Activated T-helper 1 cell treated with anti-CD3 and anti-CD28 coated beads, Interleukin-12 subunit alpha, Interleukin-12 subunit beta, Interleukin-2, Interleukin-4 antibody, amounts not matched to agents 30 ng/mL and 10 ng/mL and 1 ng/mL, durations not matched to agents 14 hours and 24 hours and 36 hours (primary cell): ENCODE measurements around the gene CA10. TPM values are rescaled to one million over a fixed set of nuclear protein-coding genes. Genes with fewer than 3 reads are reported as not detected.

Experiments
- DNase-seq: peaks from one replicate; pipeline ENCODE4 v3.0.0; 2021; ENCODE audit warnings: low spot score
- H3K27ac Mint-ChIP-seq: one replicate; pipeline ENCODE4 v1.8.0; 2021; ENCODE audit warnings: mild to moderate bottlenecking, mixed read lengths
- H3K27me3 Mint-ChIP-seq: one replicate; pipeline ENCODE4 v1.8.0; 2022; ENCODE audit warnings: mild to moderate bottlenecking, moderate library complexity, mixed read lengths; ENCODE audit not compliant: insufficient read depth
- H3K36me3 Mint-ChIP-seq: one replicate; pipeline ENCODE4 v1.8.0; 2021; ENCODE audit warnings: low read depth, mixed read lengths
- H3K4me1 Mint-ChIP-seq: one replicate; pipeline ENCODE4 v1.8.0; 2021; ENCODE audit warnings: low read depth, mixed read lengths
- H3K4me3 Mint-ChIP-seq: one replicate; pipeline ENCODE4 v1.8.0; 2021; ENCODE audit warnings: mild to moderate bottlenecking, moderate library complexity, mixed read lengths
- H3K9me3 Mint-ChIP-seq: one replicate; pipeline ENCODE4 v1.8.0; 2021; ENCODE audit warnings: mixed read lengths
- intact Hi-C: fragments of 100-400 bp; cut with micrococcal nuclease; formaldehyde crosslinking; loops from one replicate; pipeline ENCODE4 v1.15.1; 2024
- total RNA-seq: library from RNA; stranded (reverse); gene quantifications from 2 replicates; pipeline ENCODE4 v1.2.3, GENCODE V29; 2022

Gene CA10
- total RNA-seq, 1 donor from 2014 or later, result not detected

- Mint-ChIP-seq H3K4me1 (no peaks in the 10 kb centered on the region), H3K36me3 (no peaks in the 10 kb centered on the region), H3K27ac (no peak overlapping the region), H3K27me3 (peaks cover 38% of the 10 kb centered on the region), H3K9me3 (peaks cover 4% of the 10 kb centered on the region), H3K4me3 (no peak overlapping the region)
- DNase-seq, result no peak
- intact Hi-C loops, result no loop called here
Observed at GRCh38 chr17:52156576-52157570, 1.6 kb downstream of the CA10 start.

- no peak for DNase-seq
- Mint-ChIP-seq H3K27ac (no peak overlapping the region), H3K4me3 (no peak overlapping the region), H3K4me1 (no peaks in the 10 kb centered on the region), H3K36me3 (no peaks in the 10 kb centered on the region), H3K9me3 (peaks cover 4% of the 10 kb centered on the region), H3K27me3 (peaks cover 32% of the 10 kb centered on the region)
- intact Hi-C loops, result no loop called here
Observed at GRCh38 chr17:52155301-52155700, 3.2 kb downstream of the CA10 start.

- peaks cover 24% of the 10 kb centered on the region for H3K27me3 Mint-ChIP-seq
- H3K4me1 Mint-ChIP-seq, result no peaks in the 10 kb centered on the region
- intact Hi-C loops, result no loop called here
- no peak for DNase-seq
- H3K27ac Mint-ChIP-seq, result no peak overlapping the region
- H3K4me3 Mint-ChIP-seq, result no peak overlapping the region
- no peaks in the 10 kb centered on the region for H3K36me3 Mint-ChIP-seq
- no peaks in the 10 kb centered on the region for H3K9me3 Mint-ChIP-seq
Observed at GRCh38 chr17:52154466-52154865, 4.0 kb downstream of the CA10 start.

GRCh38 chr17:52150935-52151334, 7.6 kb downstream of the CA10 start:
- H3K36me3 Mint-ChIP-seq, result no peaks in the 10 kb centered on the region
- H3K27ac Mint-ChIP-seq, result no peak overlapping the region
- H3K9me3 Mint-ChIP-seq, result no peaks in the 10 kb centered on the region
- peaks cover 2% of the 10 kb centered on the region for H3K27me3 Mint-ChIP-seq
- peaks cover 9% of the 10 kb centered on the region for H3K4me1 Mint-ChIP-seq
- intact Hi-C loops, result no loop called here
- no peak overlapping the region for H3K4me3 Mint-ChIP-seq
- no peak for DNase-seq

GRCh38 chr17:52149626-52150025, 8.9 kb downstream of the CA10 start:
- H3K36me3 Mint-ChIP-seq, result no peaks in the 10 kb centered on the region
- intact Hi-C loops, result no loop called here

GRCh38 chr17:52148969-52149351, 9.6 kb downstream of the CA10 start:
- H3K27ac Mint-ChIP-seq, result no peak overlapping the region
- no peaks in the 10 kb centered on the region for H3K27me3 Mint-ChIP-seq
- no peaks in the 10 kb centered on the region for H3K9me3 Mint-ChIP-seq
- intact Hi-C loops, result no loop called here
- H3K36me3 Mint-ChIP-seq, result no peaks in the 10 kb centered on the region
- peaks cover 9% of the 10 kb centered on the region for H3K4me1 Mint-ChIP-seq
- no peak overlapping the region for H3K4me3 Mint-ChIP-seq
- no peak for DNase-seq

More at GRCh38 chr17:52149626-52150025, 8.9 kb downstream of the CA10 start:
- no peak overlapping the region for H3K4me3 Mint-ChIP-seq
- DNase-seq, result no peak
- H3K9me3 Mint-ChIP-seq, result no peaks in the 10 kb centered on the region
- no peak overlapping the region for H3K27ac Mint-ChIP-seq
- no peaks in the 10 kb centered on the region for H3K27me3 Mint-ChIP-seq
- H3K4me1 Mint-ChIP-seq, result peaks cover 9% of the 10 kb centered on the region

GRCh38 chr17:52148288-52148968, 10.1 kb downstream of the CA10 start:
- Mint-ChIP-seq H3K27me3 (no peaks in the 10 kb centered on the region), H3K4me1 (peaks cover 9% of the 10 kb centered on the region), H3K27ac (no peak overlapping the region), H3K36me3 (no peaks in the 10 kb centered on the region), H3K4me3 (no peak overlapping the region), H3K9me3 (no peaks in the 10 kb centered on the region)
- intact Hi-C loops, result no loop called here
- DNase-seq, result no peak

GRCh38 chr17:52147872-52148271, 10.6 kb downstream of the CA10 start:
- DNase-seq, result no peak
- H3K27me3 Mint-ChIP-seq, result no peaks in the 10 kb centered on the region
- H3K9me3 Mint-ChIP-seq, result no peaks in the 10 kb centered on the region
- H3K4me3 Mint-ChIP-seq, result no peak overlapping the region
- H3K27ac Mint-ChIP-seq, result peak overlapping the region; percentile 62
- intact Hi-C loops, result no loop called here
- peaks cover 9% of the 10 kb centered on the region for H3K4me1 Mint-ChIP-seq
- no peaks in the 10 kb centered on the region for H3K36me3 Mint-ChIP-seq

- Mint-ChIP-seq H3K27me3 (no peaks in the 10 kb centered on the region), H3K4me3 (no peak overlapping the region), H3K9me3 (no peaks in the 10 kb centered on the region), H3K27ac (peak overlapping the region; percentile 62), H3K36me3 (no peaks in the 10 kb centered on the region), H3K4me1 (peaks cover 9% of the 10 kb centered on the region)
- DNase-seq, result no peak
- intact Hi-C loops, result no loop called here
Observed at GRCh38 chr17:52147431-52147830, 11.1 kb downstream of the CA10 start.

GRCh38 chr17:52145476-52145875, 13.0 kb downstream of the CA10 start:
- Mint-ChIP-seq H3K27ac (no peak overlapping the region), H3K4me1 (peaks cover 9% of the 10 kb centered on the region), H3K4me3 (no peak overlapping the region), H3K27me3 (no peaks in the 10 kb centered on the region), H3K9me3 (no peaks in the 10 kb centered on the region), H3K36me3 (no peaks in the 10 kb centered on the region)
- intact Hi-C loops, result no loop called here
- DNase-seq, result no peak

GRCh38 chr17:52143542-52143941, 15.0 kb downstream of the CA10 start:
- Mint-ChIP-seq H3K27ac (no peak overlapping the region), H3K9me3 (no peaks in the 10 kb centered on the region), H3K36me3 (no peaks in the 10 kb centered on the region), H3K27me3 (no peaks in the 10 kb centered on the region), H3K4me3 (no peak overlapping the region), H3K4me1 (peaks cover 9% of the 10 kb centered on the region)
- DNase-seq, result no peak
- intact Hi-C loops, result no loop called here

GRCh38 chr17:52140601-52141000, 17.9 kb downstream of the CA10 start:
- no peaks in the 10 kb centered on the region for H3K4me1 Mint-ChIP-seq
- no peak for DNase-seq
- no peaks in the 10 kb centered on the region for H3K9me3 Mint-ChIP-seq
- H3K36me3 Mint-ChIP-seq, result no peaks in the 10 kb centered on the region
- H3K4me3 Mint-ChIP-seq, result no peak overlapping the region
- no peak overlapping the region for H3K27ac Mint-ChIP-seq
- no peaks in the 10 kb centered on the region for H3K27me3 Mint-ChIP-seq
- intact Hi-C loops, result no loop called here

- Mint-ChIP-seq H3K27ac (no peak overlapping the region), H3K4me3 (no peak overlapping the region), H3K9me3 (no peaks in the 10 kb centered on the region), H3K27me3 (peaks cover 2% of the 10 kb centered on the region), H3K36me3 (no peaks in the 10 kb centered on the region), H3K4me1 (no peaks in the 10 kb centered on the region)
- no peak for DNase-seq
- intact Hi-C loops, result no loop called here
Observed at GRCh38 chr17:52138752-52139151, 19.8 kb downstream of the CA10 start.
